Measurements from ENCODE around the gene RALGAPB. TPM values are rescaled to one million over a fixed set of nuclear protein-coding genes. Genes with fewer than 3 reads are reported as not detected.

The RALGAPB gene
- total RNA-seq, 1 experiment from 2014 or later: 24.0 TPM

DNA sequence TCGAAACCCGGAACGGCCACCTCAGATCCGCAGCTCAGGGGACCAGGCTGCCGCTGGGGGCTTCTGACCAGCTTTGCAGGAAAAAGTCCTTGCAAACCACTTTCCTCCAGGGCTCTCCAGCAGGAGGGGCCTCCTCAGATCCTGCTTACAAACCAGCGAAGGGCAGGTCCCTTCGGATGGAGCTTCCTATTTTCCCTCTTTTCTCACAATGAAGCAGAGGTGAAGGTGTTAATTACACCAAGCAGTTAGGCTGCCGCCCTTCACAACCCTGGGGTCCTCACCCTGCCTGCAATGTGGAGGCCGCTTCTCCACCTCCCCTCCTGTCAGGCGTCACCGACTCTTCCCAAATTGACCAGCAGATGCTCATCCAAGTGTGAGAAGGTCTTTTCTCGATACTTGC lies 134.7 kb downstream of the RALGAPB start:
- peaks cover 2% of the 10 kb centered on the region in 2 experiments for H3K4me1 ChIP-seq (ENCODE audit: control insufficient read depth in 1 of 2, insufficient read depth in 2 of 2, low read length in 2 of 2)
- H3K9me2 ChIP-seq (ENCODE audit: insufficient read depth): no peaks in the 10 kb centered on the region
- TF ChIP-seq, protein P1, sequence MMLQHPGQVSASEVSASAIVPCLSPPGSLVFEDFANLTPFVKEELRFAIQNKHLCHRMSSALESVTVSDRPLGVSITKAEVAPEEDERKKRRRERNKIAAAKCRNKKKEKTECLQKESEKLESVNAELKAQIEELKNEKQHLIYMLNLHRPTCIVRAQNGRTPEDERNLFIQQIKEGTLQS (IDR thresholded peaks at IDR 0.05): no peak
- no peak for TF ChIP-seq ELF1 (IDR thresholded peaks at IDR 0.05; ENCODE audit: borderline replicate concordance, low read depth)
- TF ChIP-seq CEBPB (IDR thresholded peaks at IDR 0.05; ENCODE audit: low read depth): no peak
- no peak for TF ChIP-seq ZNF274 (IDR thresholded peaks at IDR 0.05; ENCODE audit: low read depth, low read length)
- no peak for TF ChIP-seq POLR2A (IDR thresholded peaks at IDR 0.05; ENCODE audit: borderline replicate concordance, extremely low read depth, insufficient read depth, insufficient read length)
- no peak for TF ChIP-seq YY1 (IDR thresholded peaks at IDR 0.05; ENCODE audit: extremely low read depth, insufficient replicate concordance, low read depth, low read length)
- no peak for TF ChIP-seq JUND (IDR thresholded peaks at IDR 0.05)
- no peak for TF ChIP-seq MAX (IDR thresholded peaks at IDR 0.05)
- TF ChIP-seq SRF (IDR thresholded peaks at IDR 0.05; ENCODE audit: low read depth): no peak
- TF ChIP-seq SIN3A (IDR thresholded peaks at IDR 0.05; ENCODE audit: low read depth): no peak
- TF ChIP-seq REST (IDR thresholded peaks at IDR 0.05; ENCODE audit: low read depth): no peak
- TF ChIP-seq CBX3 (IDR thresholded peaks at IDR 0.05; ENCODE audit: low read depth): no peak
- TF ChIP-seq EZH2phosphoT487 (IDR thresholded peaks at IDR 0.05; ENCODE audit: borderline replicate concordance): no peak
- TF ChIP-seq RAD21 (IDR thresholded peaks at IDR 0.05; ENCODE audit: low read depth): no peak
- DNase-seq (ENCODE audit: low read depth, low spot score) (no peak), ATAC-seq (no peak)
- H3K9ac ChIP-seq (ENCODE audit: low read length): no peak overlapping the region
- H3K27ac ChIP-seq (ENCODE audit: low read depth, low read length): no peak overlapping the region
- no peaks in the 10 kb centered on the region for H3K27me3 ChIP-seq (ENCODE audit: insufficient read depth, low read length)
- no peak overlapping the region for H3K4me3 ChIP-seq (replicated peaks in 1 of 2; ENCODE audit: low read depth in 1 of 2, low read length in 2 of 2)
- no peak overlapping the region for H3K4me2 ChIP-seq (ENCODE audit: low read length)
- no TSS peak for BruUV-seq (replicated peaks)
- H3K79me2 ChIP-seq (ENCODE audit: insufficient read depth, low read length): no peaks in the 10 kb centered on the region
- no peak overlapping the region for H2AFZ ChIP-seq (ENCODE audit: low read depth, low read length, poor library complexity, severe bottlenecking)
- ChIA-PET POLR2A (interaction anchor here (0.7 kb wide), 1 partner anchor 87 kb away, joined by 3 read pairs; no protein-coding TSS in a partner anchor), RAD21 (ENCODE audit: low non-redundant PET in 1 of 2, low total read pairs in 2 of 2, uncharacterized antibody in 2 of 2, unreplicated experiment in 2 of 2) (no interaction called here), CTCF (no interaction called here)
- H3K9me3 ChIP-seq (ENCODE audit: control insufficient read depth in 1 of 2, insufficient read depth in 1 of 2, low read depth in 1 of 2, low read length in 2 of 2): no peaks in the 10 kb centered on the region
- intact Hi-C loops (cut with micrococcal nuclease): no loop called here
- H4K20me1 ChIP-seq (ENCODE audit: insufficient read depth): no peaks in the 10 kb centered on the region; the same call in 1 of the 2 replicates
- no peaks in the 10 kb centered on the region for H3K36me3 ChIP-seq (ENCODE audit: control insufficient read depth in 1 of 2, insufficient read depth in 2 of 2, low read length in 2 of 2)

All from HCT116 (cell line).